ENCODE data around the gene RHBDL3. TPM values are rescaled to one million over a fixed set of nuclear protein-coding genes. Genes with fewer than 3 reads are reported as not detected.

Gene RHBDL3
- total RNA-seq, 3 donors from 2014 or later (not counting 1 experiment from before 2014, with no cell fraction given) = 0.14 to 0.21 TPM; not detected in 1

DNA sequence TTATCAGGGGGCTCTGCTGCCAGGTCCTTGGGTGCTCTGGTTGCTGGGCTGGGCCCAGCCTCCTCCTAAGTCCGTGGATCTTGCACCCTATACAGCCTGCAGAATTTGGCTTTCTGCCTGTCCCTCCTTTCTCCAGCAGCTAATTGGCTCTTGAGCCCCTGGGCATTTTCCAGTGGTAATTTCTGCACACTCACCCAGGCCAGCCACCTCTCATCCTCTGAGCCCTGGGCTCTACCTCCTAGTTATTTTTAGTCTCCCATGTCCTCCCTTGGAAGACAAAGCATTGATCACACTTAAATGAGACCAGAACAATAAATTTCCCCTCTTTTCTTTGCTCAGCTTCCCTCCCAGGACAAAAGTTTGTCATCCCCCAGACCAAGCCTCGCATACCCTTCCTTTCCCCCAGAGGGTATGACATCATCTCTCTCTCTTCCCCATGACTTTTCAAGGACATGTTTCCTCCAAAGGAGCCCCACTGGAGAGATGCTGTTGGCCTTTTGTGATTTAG, 38.2 kb downstream of the RHBDL3 start:
- H3K4me3 ChIP-seq (ENCODE audit: low read length) = no peak overlapping the region
- 74% methylated on average over 2 of the region's 2 CpGs for WGBS (ENCODE audit: insufficient coverage)
- Mint-ChIP-seq H3K27me3 (ENCODE audit: low read depth in 2 of 2) (no peaks in the 10 kb centered on the region), H3K27ac (no peak overlapping the region), H3K9me3 (no peaks in the 10 kb centered on the region), H3K4me3 (no peak overlapping the region), H3K4me1 (no peaks in the 10 kb centered on the region), H3K36me3 (no peaks in the 10 kb centered on the region)
- no peak for DNase-seq
- intact Hi-C loops (cut with micrococcal nuclease) = no loop called here
- no peaks in the 10 kb centered on the region for H3K36me3 ChIP-seq (ENCODE audit: control insufficient read depth, insufficient read depth, low read length)
- H3K27me3 ChIP-seq (ENCODE audit: control insufficient read depth, insufficient read depth, low read length) = no peaks in the 10 kb centered on the region
- H3K27ac ChIP-seq (ENCODE audit: low read length) = no peak overlapping the region
- TF ChIP-seq, protein P1, sequence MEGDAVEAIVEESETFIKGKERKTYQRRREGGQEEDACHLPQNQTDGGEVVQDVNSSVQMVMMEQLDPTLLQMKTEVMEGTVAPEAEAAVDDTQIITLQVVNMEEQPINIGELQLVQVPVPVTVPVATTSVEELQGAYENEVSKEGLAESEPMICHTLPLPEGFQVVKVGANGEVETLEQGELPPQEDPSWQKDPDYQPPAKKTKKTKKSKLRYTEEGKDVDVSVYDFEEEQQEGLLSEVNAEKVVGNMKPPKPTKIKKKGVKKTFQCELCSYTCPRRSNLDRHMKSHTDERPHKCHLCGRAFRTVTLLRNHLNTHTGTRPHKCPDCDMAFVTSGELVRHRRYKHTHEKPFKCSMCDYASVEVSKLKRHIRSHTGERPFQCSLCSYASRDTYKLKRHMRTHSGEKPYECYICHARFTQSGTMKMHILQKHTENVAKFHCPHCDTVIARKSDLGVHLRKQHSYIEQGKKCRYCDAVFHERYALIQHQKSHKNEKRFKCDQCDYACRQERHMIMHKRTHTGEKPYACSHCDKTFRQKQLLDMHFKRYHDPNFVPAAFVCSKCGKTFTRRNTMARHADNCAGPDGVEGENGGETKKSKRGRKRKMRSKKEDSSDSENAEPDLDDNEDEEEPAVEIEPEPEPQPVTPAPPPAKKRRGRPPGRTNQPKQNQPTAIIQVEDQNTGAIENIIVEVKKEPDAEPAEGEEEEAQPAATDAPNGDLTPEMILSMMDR (IDR thresholded peaks at IDR 0.05) = no peak
- H3K4me1 ChIP-seq (ENCODE audit: control insufficient read depth, insufficient read depth, low read length) = no peaks in the 10 kb centered on the region
- H3K9me3 ChIP-seq (ENCODE audit: control insufficient read depth, insufficient read depth, low read length) = no peaks in the 10 kb centered on the region
- ATAC-seq = no peak

DNA sequence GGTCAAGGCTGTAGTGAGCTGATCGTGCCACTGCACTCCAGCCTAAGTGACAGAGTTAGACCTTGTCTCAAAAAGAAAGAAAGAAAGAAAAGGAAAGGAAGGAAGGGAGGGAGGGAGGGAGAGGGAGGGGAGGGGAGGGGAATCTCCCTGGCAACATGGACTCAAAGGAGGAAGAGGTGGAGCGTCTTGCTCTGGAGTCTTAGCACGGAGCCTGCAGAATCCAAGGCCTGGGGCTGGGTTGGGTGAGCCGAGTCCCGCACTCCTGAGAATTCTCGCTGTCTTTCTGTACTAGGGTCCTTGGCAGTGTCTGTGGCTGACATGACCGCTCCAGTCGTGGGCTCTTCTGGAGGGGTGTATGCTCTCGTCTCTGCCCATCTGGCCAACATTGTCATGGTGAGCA, 39.4 kb downstream of the RHBDL3 start:
- 82% methylated on average over 9 of the region's 9 CpGs for WGBS (ENCODE audit: insufficient coverage)
- intact Hi-C loops (cut with micrococcal nuclease) = no loop called here
- H3K4me1 ChIP-seq (ENCODE audit: control insufficient read depth, insufficient read depth, low read length) = no peaks in the 10 kb centered on the region
- Mint-ChIP-seq H3K4me3 (no peak overlapping the region), H3K4me1 (no peaks in the 10 kb centered on the region), H3K9me3 (no peaks in the 10 kb centered on the region), H3K36me3 (no peaks in the 10 kb centered on the region), H3K27me3 (ENCODE audit: low read depth in 2 of 2) (no peaks in the 10 kb centered on the region), H3K27ac (no peak overlapping the region)
- H3K27ac ChIP-seq (ENCODE audit: low read length) = no peak overlapping the region
- DNase-seq (no peak), ATAC-seq (no peak)
- H3K36me3 ChIP-seq (ENCODE audit: control insufficient read depth, insufficient read depth, low read length) = no peaks in the 10 kb centered on the region
- H3K4me3 ChIP-seq (ENCODE audit: low read length) = no peak overlapping the region
- H3K9me3 ChIP-seq (ENCODE audit: control insufficient read depth, insufficient read depth, low read length) = no peaks in the 10 kb centered on the region
- TF ChIP-seq, protein P1 (IDR thresholded peaks at IDR 0.05) = no peak
- H3K27me3 ChIP-seq (ENCODE audit: control insufficient read depth, insufficient read depth, low read length) = no peaks in the 10 kb centered on the region

DNA sequence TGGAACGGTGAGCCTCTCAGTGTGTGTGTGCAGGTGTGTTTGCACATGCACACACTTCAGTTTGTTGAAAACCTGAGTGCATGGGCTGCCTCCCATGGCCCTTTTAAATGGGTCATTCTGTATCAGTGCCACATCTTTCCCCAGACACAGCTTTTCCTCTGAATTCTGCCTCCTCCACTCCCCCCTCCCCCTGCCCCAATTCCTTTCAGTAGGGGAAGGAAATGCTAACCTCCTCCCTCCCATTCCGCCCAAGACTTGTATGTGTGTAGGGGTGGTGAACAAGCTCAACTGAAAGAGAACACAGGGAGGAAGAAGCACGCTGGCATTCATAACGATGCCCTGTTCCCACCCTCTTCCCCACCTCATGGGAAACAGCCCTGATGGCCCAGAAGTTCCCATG, 42.0 kb downstream of the RHBDL3 start:
- intact Hi-C loops (cut with micrococcal nuclease) = no loop called here
- no peak overlapping the region for H3K4me3 ChIP-seq (ENCODE audit: low read length)
- Mint-ChIP-seq H3K27ac (no peak overlapping the region), H3K4me3 (no peak overlapping the region), H3K36me3 (no peaks in the 10 kb centered on the region), H3K27me3 (ENCODE audit: low read depth in 2 of 2) (no peaks in the 10 kb centered on the region), H3K9me3 (no peaks in the 10 kb centered on the region), H3K4me1 (no peaks in the 10 kb centered on the region)
- DNase-seq (no peak), ATAC-seq (no peak)
- TF ChIP-seq, protein P1 (IDR thresholded peaks at IDR 0.05) = no peak
- H3K4me1 ChIP-seq (ENCODE audit: control insufficient read depth, insufficient read depth, low read length) = no peaks in the 10 kb centered on the region
- no peaks in the 10 kb centered on the region for H3K9me3 ChIP-seq (ENCODE audit: control insufficient read depth, insufficient read depth, low read length)
- 25% methylated on average over 1 of the region's 4 CpGs for WGBS (ENCODE audit: insufficient coverage)
- no peaks in the 10 kb centered on the region for H3K27me3 ChIP-seq (ENCODE audit: control insufficient read depth, insufficient read depth, low read length)
- no peaks in the 10 kb centered on the region for H3K36me3 ChIP-seq (ENCODE audit: control insufficient read depth, insufficient read depth, low read length)
- H3K27ac ChIP-seq (ENCODE audit: low read length) = no peak overlapping the region

DNA sequence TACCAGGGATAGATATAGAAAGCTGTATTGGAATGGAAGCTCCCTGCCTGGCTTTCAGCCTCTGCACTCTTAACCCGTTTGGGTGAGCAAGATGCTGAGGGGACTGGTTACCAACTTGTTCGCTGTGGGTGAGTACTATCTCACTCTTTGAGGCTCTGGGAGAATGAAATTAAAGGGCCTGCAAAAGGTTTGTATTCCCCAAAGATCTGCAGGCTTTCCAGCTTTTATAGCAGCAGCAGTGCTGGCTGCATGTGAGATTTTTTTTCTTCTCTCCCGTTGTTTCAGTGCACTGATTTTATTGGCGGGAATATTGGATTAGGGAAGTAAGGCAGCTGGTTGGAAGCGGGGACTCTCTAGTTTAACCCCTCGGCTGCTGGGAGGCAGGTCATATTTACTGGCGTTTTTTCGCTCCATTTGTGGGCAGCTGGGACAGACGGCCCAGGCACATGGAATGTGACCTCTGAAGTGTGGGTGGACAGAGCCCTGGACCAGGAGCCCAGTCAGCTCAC, 45.5 kb downstream of the RHBDL3 start:
- no peaks in the 10 kb centered on the region for H3K4me1 Mint-ChIP-seq
- no peaks in the 10 kb centered on the region for H3K36me3 Mint-ChIP-seq
- H3K9me3 Mint-ChIP-seq = no peaks in the 10 kb centered on the region
- no peak overlapping the region for H3K27ac ChIP-seq (ENCODE audit: low read length)
- no peak for DNase-seq
- no peaks in the 10 kb centered on the region for H3K36me3 ChIP-seq (ENCODE audit: control insufficient read depth, insufficient read depth, low read length)
- H3K27me3 Mint-ChIP-seq (ENCODE audit: low read depth in 2 of 2) = peaks cover 0 to 3% of the 10 kb centered on the region in 2 donors
- H3K4me1 ChIP-seq (ENCODE audit: control insufficient read depth, insufficient read depth, low read length) = no peaks in the 10 kb centered on the region
- WGBS (ENCODE audit: insufficient coverage) = 77% methylated on average over 9 of the region's 9 CpGs
- TF ChIP-seq, protein P1 (IDR thresholded peaks at IDR 0.05) = no peak
- H3K9me3 ChIP-seq (ENCODE audit: control insufficient read depth, insufficient read depth, low read length) = no peaks in the 10 kb centered on the region
- no peak for ATAC-seq
- no peaks in the 10 kb centered on the region for H3K27me3 ChIP-seq (ENCODE audit: control insufficient read depth, insufficient read depth, low read length)
- H3K4me3 Mint-ChIP-seq = no peak overlapping the region
- no peak overlapping the region for H3K27ac Mint-ChIP-seq
- H3K4me3 ChIP-seq (ENCODE audit: low read length) = no peak overlapping the region
- intact Hi-C loops (cut with micrococcal nuclease) = no loop called here

Measured in natural killer cell (primary cell).